ENCODE data around the gene CCNYL1.
"Not testable (repeated sequence)": the region's sequence is repeated elsewhere in the genome, so short reads cannot be mapped to it uniquely, and the experiment has no call there.

The CCNYL1 gene

GRCh38 chr2:207710814-207711740 lies at the start of gene CCNYL1:
TSS of gene CCNYL1 (plus strand) at chr2:207711640. CDS start at chr2:207711897, 257 bp downstream.
- peak; percentile 90 for DNase-seq

- DNase-seq: no peak
These were observed 49.2 kb upstream of the CCNYL1 start for GRCh38 chr2:207662203-207662602.

- DNase-seq: no peak
These were observed 47.4 kb upstream of the CCNYL1 start for GRCh38 chr2:207663870-207664545.

GRCh38 chr2:207670887-207671286 lies 40.6 kb upstream of the CCNYL1 start:
- no peak for DNase-seq

DNA sequence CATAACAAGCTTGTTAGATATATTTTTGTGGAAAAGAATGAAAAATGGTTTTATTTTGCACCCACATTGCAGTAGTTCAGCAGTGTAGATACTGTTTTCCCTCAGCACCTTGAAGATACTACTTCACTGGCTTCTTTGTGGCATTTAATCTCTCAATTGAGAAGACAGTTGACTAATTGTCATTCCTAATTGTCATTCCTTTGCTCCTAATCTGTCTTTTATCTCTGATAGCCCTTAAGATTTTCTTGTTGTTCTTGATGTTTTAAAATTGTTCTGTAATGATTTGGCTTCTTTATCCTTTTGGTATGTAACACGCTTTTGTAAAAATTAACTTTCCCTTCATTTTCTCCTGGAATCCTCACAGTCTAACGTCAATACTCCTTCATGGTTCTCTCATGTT lies 38.0 kb upstream of the CCNYL1 start:
- DNase-seq: no peak

GRCh38 chr2:207674266-207674774 lies 37.1 kb upstream of the CCNYL1 start:
- no peak for DNase-seq

- DNase-seq: no peak
These were observed 36.6 kb upstream of the CCNYL1 start for GRCh38 chr2:207674826-207675225.

GRCh38 chr2:207676827-207677354 lies 34.5 kb upstream of the CCNYL1 start:
- DNase-seq: peak; percentile 80

DNA sequence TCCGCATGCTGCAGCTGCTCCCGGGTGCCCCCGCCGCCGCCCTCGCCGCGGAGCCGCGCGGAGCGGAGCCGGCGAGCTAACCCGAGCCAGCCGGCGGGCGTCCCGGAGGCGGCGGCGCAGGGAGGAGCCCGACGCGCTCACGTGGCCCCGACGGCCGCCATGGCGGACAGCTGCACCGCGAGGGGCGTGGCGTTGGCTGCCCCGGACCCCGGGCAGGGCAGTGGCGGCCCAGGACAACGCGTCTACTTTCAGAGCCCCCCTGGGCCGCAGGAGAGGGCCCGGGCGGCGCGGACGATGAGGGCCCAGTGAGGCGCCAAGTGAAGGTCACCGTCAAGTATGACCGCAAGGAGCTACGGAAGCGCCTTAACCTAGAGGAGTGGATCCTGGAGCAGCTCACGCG lies 30.0 kb upstream of the CCNYL1 start:
- DNase-seq: no peak

GRCh38 chr2:207682557-207682956 lies 28.9 kb upstream of the CCNYL1 start:
- DNase-seq: no peak

- no peak for DNase-seq
These were observed 28.0 kb upstream of the CCNYL1 start for GRCh38 chr2:207683438-207683837.

GRCh38 chr2:207683879-207684627 lies 27.4 kb upstream of the CCNYL1 start:
- DNase-seq: peak; percentile 28

- DNase-seq: no peak
These were observed 24.6 kb upstream of the CCNYL1 start for GRCh38 chr2:207686812-207687211.

DNA sequence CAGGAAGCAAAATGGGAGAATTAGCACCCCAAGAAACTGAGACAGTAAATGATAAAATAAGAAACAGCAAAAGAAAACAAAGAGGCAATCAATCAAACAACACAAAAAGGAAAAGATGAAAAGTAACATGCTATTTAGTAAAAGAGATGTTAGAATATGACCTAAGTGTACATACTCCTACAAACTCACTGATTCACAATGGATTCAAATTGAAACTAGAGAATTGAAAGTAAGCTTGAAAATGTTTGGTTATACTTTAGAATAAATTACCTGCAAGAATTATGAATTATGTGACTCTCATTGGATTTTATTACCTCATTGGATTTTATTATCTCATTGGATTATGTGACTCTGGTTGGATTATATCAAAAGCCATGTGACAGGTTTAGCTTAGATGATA lies 22.8 kb upstream of the CCNYL1 start:
- DNase-seq: no peak

- not testable (repeated sequence) for DNase-seq
These were observed 20.5 kb upstream of the CCNYL1 start for GRCh38 chr2:207690845-207691461.

GRCh38 chr2:207692206-207693065 lies 19.0 kb upstream of the CCNYL1 start:
- no peak for DNase-seq

- DNase-seq: no peak
These were observed 17.7 kb upstream of the CCNYL1 start for GRCh38 chr2:207693641-207694249.

DNA sequence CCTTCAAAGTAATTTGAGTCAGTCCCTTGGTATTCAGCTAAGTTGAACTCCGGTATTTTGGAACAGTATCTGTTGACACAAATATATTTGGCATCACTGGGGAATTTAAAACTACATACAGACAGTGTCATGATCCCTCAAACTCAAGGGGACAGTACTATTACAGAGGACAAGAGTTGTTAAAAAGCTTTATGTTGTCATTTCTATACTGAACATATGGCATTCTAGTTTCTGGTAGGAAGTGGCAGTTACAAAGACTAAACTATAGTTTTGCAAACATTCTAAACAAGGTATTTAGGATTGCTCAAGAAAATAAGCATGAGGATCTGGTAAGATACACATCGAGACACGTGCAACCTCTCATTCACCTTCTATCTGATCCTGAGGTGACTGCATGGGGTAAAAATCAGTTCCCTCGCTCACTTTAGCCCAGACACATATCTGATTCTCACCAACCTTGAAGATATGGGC lies 16.6 kb upstream of the CCNYL1 start:
- DNase-seq: no peak

- DNase-seq: no peak
These were observed 16.1 kb upstream of the CCNYL1 start for GRCh38 chr2:207695293-207695692.

- DNase-seq: not testable (repeated sequence)
These were observed 14.5 kb upstream of the CCNYL1 start for GRCh38 chr2:207696911-207697310.

DNA sequence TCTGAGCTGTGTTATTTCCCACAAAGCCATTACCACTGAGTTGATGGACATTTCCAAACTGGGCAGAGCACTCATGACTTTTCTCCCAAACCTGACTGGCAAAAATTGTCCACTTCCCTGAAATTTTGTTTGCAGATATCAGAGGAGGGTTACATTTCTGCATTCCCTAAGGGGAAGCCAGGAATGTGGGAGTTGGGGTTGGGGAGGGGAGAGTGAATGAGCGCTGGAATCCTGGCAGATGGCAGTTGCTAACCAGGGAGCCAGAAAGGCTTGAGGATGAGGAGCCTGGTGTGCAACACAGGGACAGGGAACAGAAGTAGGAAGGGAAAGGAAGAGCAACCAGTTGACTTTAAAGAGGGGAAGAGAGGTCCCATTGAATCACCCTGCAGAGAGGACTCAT lies 14.0 kb upstream of the CCNYL1 start:
- no peak for DNase-seq

Measured in NCI-H226 (cell line).